ENCODE results near the gene QPRT. TPM values are rescaled to one million over a fixed set of nuclear protein-coding genes. Genes with fewer than 3 reads are reported as not detected.
A peak's percentile ranks its signal among the peaks of the same experiment; 100 is the strongest.
"Not testable (repeated sequence)": the region's sequence is repeated elsewhere in the genome, so short reads cannot be mapped to it uniquely, and the experiment has no call there.

Gene QPRT
- polyA plus RNA-seq, 3 donors from 2014 or later = 0.81 to 4.7 (median 2.1) TPM

GRCh38 chr16:29689490-29690351, 10.7 kb downstream of the QPRT start:
- DNase-seq; H3K27ac Mint-ChIP-seq; H3K36me3 Mint-ChIP-seq; H3K4me3 Mint-ChIP-seq; H3K27me3 Mint-ChIP-seq (ENCODE audit: low read depth in 3 of 3); H3K9me3 Mint-ChIP-seq: not testable (repeated sequence)
- H3K4me1 Mint-ChIP-seq = peaks cover 9 to 15% of the 10 kb centered on the region in 2 donors

GRCh38 chr16:29692606-29693005, 13.6 kb downstream of the QPRT start:
- H3K4me1 Mint-ChIP-seq = peaks cover 6 to 15% of the 10 kb centered on the region in 2 donors
- H3K27me3 Mint-ChIP-seq (ENCODE audit: low read depth in 3 of 3); DNase-seq: not testable (repeated sequence)

GRCh38 chr16:29694384-29695195, 15.6 kb downstream of the QPRT start:
- Mint-ChIP-seq H3K9me3 (no peaks in the 10 kb centered on the region), H3K4me3 (no peak overlapping the region), H3K27ac (no peak overlapping the region), H3K4me1 (peaks cover 6 to 12% of the 10 kb centered on the region in 2 donors), H3K27me3 (ENCODE audit: low read depth in 3 of 3) (peaks cover 0 to 7% (median 4%) of the 10 kb centered on the region in 3 donors), H3K36me3 (no peaks in the 10 kb centered on the region)
- no peak for DNase-seq

More at GRCh38 chr16:29692606-29693005, 13.6 kb downstream of the QPRT start:
- not testable (repeated sequence) for H3K27ac Mint-ChIP-seq, H3K4me3 Mint-ChIP-seq, H3K36me3 Mint-ChIP-seq, H3K9me3 Mint-ChIP-seq

- not testable (repeated sequence) for H3K4me3 Mint-ChIP-seq; H3K27me3 Mint-ChIP-seq (ENCODE audit: low read depth in 3 of 3); H3K36me3 Mint-ChIP-seq; H3K27ac Mint-ChIP-seq; H3K9me3 Mint-ChIP-seq; DNase-seq
- H3K4me1 Mint-ChIP-seq = peaks cover 10 to 12% of the 10 kb centered on the region in 2 donors
Observed at GRCh38 chr16:29695675-29696074, 16.7 kb downstream of the QPRT start.

GRCh38 chr16:29696881-29697331, 17.9 kb downstream of the QPRT start:
- Mint-ChIP-seq H3K4me1 (peaks cover 17 to 19% of the 10 kb centered on the region in 2 donors), H3K27ac (peak overlapping the region in 1 of 6 donors; percentile 20), H3K27me3 (ENCODE audit: low read depth in 3 of 3) (peaks cover under 1 to 9% (median 3%) of the 10 kb centered on the region in 3 donors), H3K36me3 (no peaks in the 10 kb centered on the region), H3K4me3 (no peak overlapping the region), H3K9me3 (no peaks in the 10 kb centered on the region)
- no peak for DNase-seq

- H3K4me1 Mint-ChIP-seq = peaks cover 21 to 23% of the 10 kb centered on the region in 2 donors
- H3K27ac Mint-ChIP-seq = peak overlapping the region in 1 of 6 donors; percentile 20
- no peak for DNase-seq
- no peaks in the 10 kb centered on the region for H3K36me3 Mint-ChIP-seq
- H3K4me3 Mint-ChIP-seq = no peak overlapping the region
- H3K27me3 Mint-ChIP-seq (ENCODE audit: low read depth in 3 of 3) = peaks cover 0 to 11% (median 5%) of the 10 kb centered on the region in 3 donors
- no peaks in the 10 kb centered on the region for H3K9me3 Mint-ChIP-seq
Observed at GRCh38 chr16:29697391-29697790, 18.4 kb downstream of the QPRT start.

GRCh38 chr16:29698042-29698441, 19.1 kb downstream of the QPRT start:
- peak overlapping the region in 1 of 6 donors; percentile 71 for H3K27ac Mint-ChIP-seq
- H3K36me3 Mint-ChIP-seq = no peaks in the 10 kb centered on the region
- peaks cover 27 to 30% of the 10 kb centered on the region in 2 donors for H3K4me1 Mint-ChIP-seq
- H3K27me3 Mint-ChIP-seq (ENCODE audit: low read depth in 3 of 3) = peaks cover 0 to 11% (median 5%) of the 10 kb centered on the region in 3 donors
- no peaks in the 10 kb centered on the region for H3K9me3 Mint-ChIP-seq
- H3K4me3 Mint-ChIP-seq = no peak overlapping the region
- no peak for DNase-seq

- Mint-ChIP-seq H3K4me1 (peaks cover 29 to 32% of the 10 kb centered on the region in 2 donors), H3K36me3 (no peaks in the 10 kb centered on the region), H3K9me3 (no peaks in the 10 kb centered on the region), H3K27me3 (ENCODE audit: low read depth in 3 of 3) (peaks cover 0 to 11% (median 5%) of the 10 kb centered on the region in 3 donors), H3K27ac (peak overlapping the region in 1 of 6 donors; percentile 71), H3K4me3 (peak overlapping the region in 1 of 5 donors; percentile 15)
- DNase-seq = no peak
Observed at GRCh38 chr16:29698484-29699323, 19.7 kb downstream of the QPRT start.

GRCh38 chr16:29699324-29700219, 20.6 kb downstream of the QPRT start:
- Mint-ChIP-seq H3K27ac (no peak overlapping the region), H3K4me3 (peak overlapping the region in 1 of 5 donors; percentile 15)
- DNase-seq = no peak

GRCh38 chr16:29700253-29700987, 21.4 kb downstream of the QPRT start:
- DNase-seq = peak; percentile 75 to 79 (median 78)
- no peaks in the 10 kb centered on the region for H3K36me3 Mint-ChIP-seq
- H3K27me3 Mint-ChIP-seq (ENCODE audit: low read depth in 3 of 3) = peaks cover 0 to 11% (median 5%) of the 10 kb centered on the region in 3 donors
- H3K4me3 Mint-ChIP-seq = peak overlapping the region; percentile 67 to 92 (median 83)
- no peaks in the 10 kb centered on the region for H3K9me3 Mint-ChIP-seq
- peak overlapping the region; percentile 85 to 97 (median 94) for H3K27ac Mint-ChIP-seq
- peaks cover 32% of the 10 kb centered on the region in 2 donors for H3K4me1 Mint-ChIP-seq

More at GRCh38 chr16:29699324-29700219, 20.6 kb downstream of the QPRT start:
- H3K27me3 Mint-ChIP-seq (ENCODE audit: low read depth in 3 of 3) = peaks cover 0 to 11% (median 5%) of the 10 kb centered on the region in 3 donors
- H3K4me1 Mint-ChIP-seq = peaks cover 29 to 32% of the 10 kb centered on the region in 2 donors
- H3K9me3 Mint-ChIP-seq = no peaks in the 10 kb centered on the region
- H3K36me3 Mint-ChIP-seq = no peaks in the 10 kb centered on the region

- no peaks in the 10 kb centered on the region for H3K9me3 Mint-ChIP-seq
- H3K27me3 Mint-ChIP-seq (ENCODE audit: low read depth in 3 of 3) = peaks cover 0 to 9% (median 5%) of the 10 kb centered on the region in 3 donors
- H3K36me3 Mint-ChIP-seq = no peaks in the 10 kb centered on the region
- peaks cover 32% of the 10 kb centered on the region in 2 donors for H3K4me1 Mint-ChIP-seq
- no peak for DNase-seq
- H3K27ac Mint-ChIP-seq = peak overlapping the region; percentile 93 to 98 (median 95)
- peak overlapping the region in 4 of 5 donors; percentile 33 to 92 (median 74) for H3K4me3 Mint-ChIP-seq
Observed at GRCh38 chr16:29701214-29701555, 22.2 kb downstream of the QPRT start.

- DNase-seq = peak in 2 of 3 donors; percentile 65 to 74
- Mint-ChIP-seq H3K9me3 (no peaks in the 10 kb centered on the region), H3K27ac (peak overlapping the region; percentile 93 to 98 (median 95)), H3K4me1 (peaks cover 32% of the 10 kb centered on the region in 2 donors), H3K36me3 (no peaks in the 10 kb centered on the region), H3K4me3 (peak overlapping the region; percentile 65 to 92 (median 79)), H3K27me3 (ENCODE audit: low read depth in 3 of 3) (peaks cover 0 to 9% (median 5%) of the 10 kb centered on the region in 3 donors)
Observed at GRCh38 chr16:29702269-29702668, 23.3 kb downstream of the QPRT start.
